Measurements from ENCODE around the gene IRF5. TPM values are rescaled to one million over a fixed set of nuclear protein-coding genes. Genes with fewer than 3 reads are reported as not detected.

The IRF5 gene
- total RNA-seq, 4 donors from 2014 or later: 13.5 to 23.4 (median 15.6) TPM

DNA sequence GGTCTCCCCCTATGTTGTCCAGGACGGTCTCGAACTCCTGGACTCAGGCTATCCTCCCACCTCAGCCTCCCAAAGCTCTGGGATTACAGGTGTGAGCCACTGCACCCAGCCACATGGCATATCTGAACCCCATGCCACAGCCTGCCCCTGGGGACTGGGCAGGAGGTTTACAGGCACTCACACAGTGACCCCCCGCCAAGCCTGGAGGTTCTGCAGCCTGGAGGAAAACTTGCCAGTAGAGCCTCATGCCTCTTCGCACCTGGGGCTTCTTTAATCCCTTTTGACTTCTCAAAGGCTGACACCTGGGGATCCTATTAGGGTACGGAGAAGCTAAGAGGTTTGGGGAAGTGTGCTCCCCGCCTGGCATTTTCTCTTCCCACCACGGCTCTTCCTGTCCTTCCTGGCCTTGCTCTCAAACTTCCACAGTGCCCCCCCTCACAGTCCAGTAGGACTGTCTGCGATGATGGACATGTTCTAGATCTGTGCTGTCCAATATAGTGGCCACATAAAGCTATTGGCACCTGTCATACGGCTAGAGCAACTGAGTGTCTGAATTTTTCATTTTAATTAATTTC, 15.8 kb upstream of the IRF5 start:
- peak in 1 of 2 donors; percentile 72 for DNase-seq (ENCODE audit: low spot score in 2 of 2)
- 72 to 80% methylated on average over 9 of the region's 9 CpGs for WGBS, 2 donors
- H3K4me3 ChIP-seq (ENCODE audit: low read depth, poor library complexity, severe bottlenecking): no peak overlapping the region
- intact Hi-C loops (cut with DNase I; ENCODE audit: low total_unique reads): no loop called here
- TF ChIP-seq, protein P1, sequence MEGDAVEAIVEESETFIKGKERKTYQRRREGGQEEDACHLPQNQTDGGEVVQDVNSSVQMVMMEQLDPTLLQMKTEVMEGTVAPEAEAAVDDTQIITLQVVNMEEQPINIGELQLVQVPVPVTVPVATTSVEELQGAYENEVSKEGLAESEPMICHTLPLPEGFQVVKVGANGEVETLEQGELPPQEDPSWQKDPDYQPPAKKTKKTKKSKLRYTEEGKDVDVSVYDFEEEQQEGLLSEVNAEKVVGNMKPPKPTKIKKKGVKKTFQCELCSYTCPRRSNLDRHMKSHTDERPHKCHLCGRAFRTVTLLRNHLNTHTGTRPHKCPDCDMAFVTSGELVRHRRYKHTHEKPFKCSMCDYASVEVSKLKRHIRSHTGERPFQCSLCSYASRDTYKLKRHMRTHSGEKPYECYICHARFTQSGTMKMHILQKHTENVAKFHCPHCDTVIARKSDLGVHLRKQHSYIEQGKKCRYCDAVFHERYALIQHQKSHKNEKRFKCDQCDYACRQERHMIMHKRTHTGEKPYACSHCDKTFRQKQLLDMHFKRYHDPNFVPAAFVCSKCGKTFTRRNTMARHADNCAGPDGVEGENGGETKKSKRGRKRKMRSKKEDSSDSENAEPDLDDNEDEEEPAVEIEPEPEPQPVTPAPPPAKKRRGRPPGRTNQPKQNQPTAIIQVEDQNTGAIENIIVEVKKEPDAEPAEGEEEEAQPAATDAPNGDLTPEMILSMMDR (IDR thresholded peaks at IDR 0.05): no peak
- no peak for TF ChIP-seq POLR2A (IDR thresholded peaks at IDR 0.05)

GRCh38 chr7:128922496-128923410, 15.0 kb upstream of the IRF5 start:
- DNase-seq (ENCODE audit: low spot score in 2 of 2): peak in 1 of 2 donors; percentile 70

DNA sequence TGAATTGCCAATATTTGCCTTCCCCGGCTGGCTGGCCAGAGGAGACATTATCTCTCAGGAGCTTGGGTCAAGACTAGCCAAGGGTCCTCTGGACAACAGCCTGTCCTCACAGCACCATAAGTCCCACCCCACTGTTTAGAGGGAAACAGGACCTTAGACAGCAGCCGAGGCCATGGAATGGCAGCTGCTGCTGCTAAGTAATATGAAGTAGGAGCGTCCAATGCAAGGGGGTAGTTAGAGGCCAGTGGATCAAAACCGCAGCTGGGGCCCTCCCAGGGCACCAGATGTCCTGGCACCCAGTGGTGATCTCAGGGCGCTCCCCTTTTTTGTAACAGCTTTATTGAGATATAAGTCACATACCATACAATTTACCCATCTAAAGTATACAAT, 14.3 kb upstream of the IRF5 start:
- peak in 1 of 2 donors; percentile 31 for DNase-seq (ENCODE audit: low spot score in 2 of 2)
- intact Hi-C loops (cut with DNase I; ENCODE audit: low total_unique reads): no loop called here
- H3K4me3 ChIP-seq (ENCODE audit: low read depth, poor library complexity, severe bottlenecking): no peak overlapping the region
- 81 to 88% methylated on average over 5 of the region's 5 CpGs for WGBS, 2 donors
- no peak for TF ChIP-seq POLR2A (IDR thresholded peaks at IDR 0.05)
- TF ChIP-seq, protein P1 (IDR thresholded peaks at IDR 0.05): no peak

More at GRCh38 chr7:128922496-128923410, 15.0 kb upstream of the IRF5 start:
- TF ChIP-seq, protein P1 (IDR thresholded peaks at IDR 0.05): no peak
- no peak for TF ChIP-seq POLR2A (IDR thresholded peaks at IDR 0.05)
- 82 to 83% methylated on average over 15 to 16 of the region's 16 CpGs for WGBS, 2 donors
- intact Hi-C loops (cut with DNase I; ENCODE audit: low total_unique reads): no loop called here
- no peak overlapping the region for H3K4me3 ChIP-seq (ENCODE audit: low read depth, poor library complexity, severe bottlenecking)

DNA sequence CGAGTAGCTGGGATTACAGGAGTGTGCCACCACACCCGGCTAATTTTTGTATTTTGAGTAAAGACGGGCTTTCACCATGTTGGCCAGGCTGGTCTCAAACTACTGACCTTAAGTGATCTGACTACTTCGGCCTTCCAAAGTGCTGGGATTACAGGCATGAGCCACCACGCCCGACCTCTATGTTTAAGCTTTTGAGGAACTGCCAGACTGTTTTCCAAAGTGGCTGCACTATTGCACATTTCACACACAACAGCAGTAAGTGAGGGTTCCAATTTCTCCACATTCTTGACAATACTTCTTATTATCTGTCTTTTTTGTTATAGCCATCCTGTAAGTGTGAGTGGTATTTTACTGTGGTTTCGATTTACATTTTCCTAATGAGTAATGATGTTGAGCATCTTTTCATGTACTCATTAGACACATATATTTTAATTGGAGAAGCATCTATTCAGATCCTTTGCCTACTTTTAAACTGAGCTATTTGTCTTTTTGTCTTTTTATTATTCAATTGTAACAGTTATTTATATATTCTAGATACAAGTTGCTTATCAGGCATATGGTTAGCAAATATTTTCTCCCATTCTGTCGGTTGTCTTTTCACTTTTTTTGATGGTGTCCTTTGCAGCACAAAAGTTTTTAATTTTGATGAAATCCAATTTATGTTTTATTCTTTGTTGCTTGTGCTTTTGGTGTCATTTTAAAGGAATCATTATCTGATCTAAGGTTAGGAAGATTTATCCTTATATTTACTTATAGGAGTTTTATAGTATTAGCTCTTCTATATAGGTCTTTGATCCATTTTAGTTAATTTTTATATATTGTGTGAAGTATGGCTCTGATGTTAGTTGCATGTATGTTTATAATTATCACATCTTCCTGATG, 12.8 kb upstream of the IRF5 start:
- no peak overlapping the region for H3K4me3 ChIP-seq (ENCODE audit: low read depth, poor library complexity, severe bottlenecking)
- TF ChIP-seq, protein P1 (IDR thresholded peaks at IDR 0.05): no peak
- TF ChIP-seq POLR2A (IDR thresholded peaks at IDR 0.05): no peak
- WGBS, 2 donors: 75 to 87% methylated on average over 8 of the region's 8 CpGs
- intact Hi-C loops (cut with DNase I; ENCODE audit: low total_unique reads): no loop called here
- DNase-seq (ENCODE audit: low spot score in 2 of 2): no peak

DNA sequence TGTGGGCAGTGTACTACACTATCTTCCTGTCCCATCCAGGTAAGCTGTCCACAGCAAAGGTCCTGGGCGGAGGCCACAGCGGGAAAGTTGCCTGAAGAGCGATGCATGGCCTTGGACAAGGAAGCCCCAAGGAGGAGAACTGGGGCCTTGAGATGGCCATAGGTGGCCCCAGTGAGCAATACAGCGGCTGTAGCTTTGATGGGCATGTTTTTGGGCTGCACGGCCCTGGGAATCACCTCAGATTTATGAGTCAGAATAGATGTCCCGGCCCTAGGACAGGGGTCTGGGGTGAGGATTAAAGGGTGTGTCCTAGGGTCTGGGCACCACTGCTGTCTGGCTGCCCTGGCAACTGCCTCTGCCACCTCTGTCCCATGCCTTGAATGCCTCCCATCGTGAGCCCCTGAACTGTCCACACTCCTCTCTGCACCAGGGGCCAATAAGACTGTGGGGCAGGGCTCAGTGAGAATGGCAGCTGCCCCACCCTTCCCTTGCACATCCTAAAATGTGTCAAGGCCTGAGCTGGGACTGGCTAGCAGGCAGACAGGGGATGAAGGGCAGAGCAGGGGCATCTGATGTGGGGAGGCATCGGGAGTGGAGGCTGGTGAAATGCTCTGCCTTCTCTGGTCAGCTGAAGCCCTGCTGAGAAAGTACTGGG, 9.4 kb upstream of the IRF5 start:
- TF ChIP-seq POLR2A (IDR thresholded peaks at IDR 0.05): no peak
- 92 to 95% methylated on average over 8 of the region's 8 CpGs for WGBS, 2 donors
- intact Hi-C loops (cut with DNase I; ENCODE audit: low total_unique reads): no loop called here
- no peak overlapping the region for H3K4me3 ChIP-seq (ENCODE audit: low read depth, poor library complexity, severe bottlenecking)
- DNase-seq (ENCODE audit: low spot score in 2 of 2): no peak
